GM23338 (cell line): ENCODE measurements around the gene REXO5.

Source experiments
- CREB1 ChIP-seq: fragments of 250-450 bp; sonication (Bioruptor Pico); IDR thresholded peaks from 2 replicates; pipeline ENCODE4 v1.5.0; 2020; ENCODE audit warnings: low read depth, mild to moderate bottlenecking, moderate library complexity
- EZH2 ChIP-seq: fragments of 200-600 bp; sonication (generic); IDR thresholded peaks from one replicate; pipeline ENCODE4 v1.8.0; 2017; ENCODE audit warnings: antibody characterized with exemption, mild to moderate bottlenecking, low read depth; ENCODE audit not compliant: unreplicated experiment
- EZH2phosphoT487 ChIP-seq: fragments of 200-600 bp; sonication (generic); IDR thresholded peaks from one replicate; pipeline ENCODE4 v1.8.1; 2018; ENCODE audit warnings: antibody characterized with exemption; ENCODE audit not compliant: unreplicated experiment
- NANOG ChIP-seq: IDR thresholded peaks from 2 replicates; pipeline ENCODE4 v1.6.1; 2016; ENCODE audit warnings: antibody characterized with exemption, borderline replicate concordance
- POLR2AphosphoS5 ChIP-seq: IDR thresholded peaks from 2 replicates; pipeline ENCODE4 v1.6.1; 2016; ENCODE audit warnings: antibody characterized with exemption, low read depth
- STAT1 ChIP-seq: IDR thresholded peaks from one replicate; pipeline ENCODE4 v1.6.1; 2016; ENCODE audit warnings: antibody characterized with exemption; ENCODE audit not compliant: unreplicated experiment
- ZNF114 ChIP-seq: fragments of 250-450 bp; sonication (Bioruptor Pico); IDR thresholded peaks from 2 replicates; pipeline ENCODE4 v1.5.0; 2020; ENCODE audit warnings: mild to moderate bottlenecking, moderate library complexity
- ZNF331 ChIP-seq: fragments of 250-450 bp; sonication (Bioruptor Pico); IDR thresholded peaks from 2 replicates; pipeline ENCODE4 v1.5.0; 2020; ENCODE audit warnings: low read depth, mild to moderate bottlenecking, moderate library complexity
- TF ChIP-seq, protein P1 (sequence below), 2 experiments: fragments of 200-600 bp in 1 of 2; sonication (generic) in 1 of 2; conservative IDR thresholded peaks; 2 replicates each; pipeline versions ENCODE4 v1.5.1 to v1.6.1; 2016 to 2017; ENCODE audit warnings: antibody characterized with exemption in 2 of 2, low read depth in 2 of 2, mild to moderate bottlenecking in 2 of 2, moderate library complexity in 1 of 2
- TF ChIP-seq, protein P2 (sequence below): IDR thresholded peaks from 2 replicates; pipeline ENCODE4 v1.6.1; 2016; ENCODE audit warnings: antibody characterized with exemption
- TF ChIP-seq, protein P3 (sequence below): IDR thresholded peaks from one replicate; pipeline ENCODE4 v1.6.1; 2018; ENCODE audit warnings: antibody characterized with exemption; ENCODE audit not compliant: unreplicated experiment

DNA sequence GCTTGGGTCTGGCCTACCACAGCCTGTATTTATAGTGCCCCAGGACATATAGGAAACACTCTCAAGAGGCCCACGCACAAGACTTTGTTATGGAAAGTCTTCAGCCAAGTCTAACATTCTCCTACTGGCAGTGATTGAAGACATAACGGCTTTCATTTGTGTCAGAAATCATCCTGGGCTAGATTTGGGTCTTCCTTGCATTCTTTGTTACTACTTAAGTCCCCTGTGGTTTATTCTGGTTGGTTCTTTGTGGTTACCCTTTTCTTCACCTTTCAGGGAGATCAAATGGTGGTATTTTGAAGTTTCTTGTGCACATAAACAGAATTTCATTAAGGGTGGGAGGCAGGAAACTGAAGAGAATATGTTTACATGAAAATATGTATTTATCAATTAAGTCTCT, 37.7 kb downstream of the REXO5 start:
- TF ChIP-seq, protein P1, sequence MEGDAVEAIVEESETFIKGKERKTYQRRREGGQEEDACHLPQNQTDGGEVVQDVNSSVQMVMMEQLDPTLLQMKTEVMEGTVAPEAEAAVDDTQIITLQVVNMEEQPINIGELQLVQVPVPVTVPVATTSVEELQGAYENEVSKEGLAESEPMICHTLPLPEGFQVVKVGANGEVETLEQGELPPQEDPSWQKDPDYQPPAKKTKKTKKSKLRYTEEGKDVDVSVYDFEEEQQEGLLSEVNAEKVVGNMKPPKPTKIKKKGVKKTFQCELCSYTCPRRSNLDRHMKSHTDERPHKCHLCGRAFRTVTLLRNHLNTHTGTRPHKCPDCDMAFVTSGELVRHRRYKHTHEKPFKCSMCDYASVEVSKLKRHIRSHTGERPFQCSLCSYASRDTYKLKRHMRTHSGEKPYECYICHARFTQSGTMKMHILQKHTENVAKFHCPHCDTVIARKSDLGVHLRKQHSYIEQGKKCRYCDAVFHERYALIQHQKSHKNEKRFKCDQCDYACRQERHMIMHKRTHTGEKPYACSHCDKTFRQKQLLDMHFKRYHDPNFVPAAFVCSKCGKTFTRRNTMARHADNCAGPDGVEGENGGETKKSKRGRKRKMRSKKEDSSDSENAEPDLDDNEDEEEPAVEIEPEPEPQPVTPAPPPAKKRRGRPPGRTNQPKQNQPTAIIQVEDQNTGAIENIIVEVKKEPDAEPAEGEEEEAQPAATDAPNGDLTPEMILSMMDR (conservative IDR thresholded peaks at IDR 0.05; ENCODE audit: low read depth in 2 of 2): no peak
- no peak for TF ChIP-seq POLR2AphosphoS5
- TF ChIP-seq EZH2: no peak
- TF ChIP-seq STAT1: no peak
- no peak for TF ChIP-seq EZH2phosphoT487
- TF ChIP-seq, protein P2, sequence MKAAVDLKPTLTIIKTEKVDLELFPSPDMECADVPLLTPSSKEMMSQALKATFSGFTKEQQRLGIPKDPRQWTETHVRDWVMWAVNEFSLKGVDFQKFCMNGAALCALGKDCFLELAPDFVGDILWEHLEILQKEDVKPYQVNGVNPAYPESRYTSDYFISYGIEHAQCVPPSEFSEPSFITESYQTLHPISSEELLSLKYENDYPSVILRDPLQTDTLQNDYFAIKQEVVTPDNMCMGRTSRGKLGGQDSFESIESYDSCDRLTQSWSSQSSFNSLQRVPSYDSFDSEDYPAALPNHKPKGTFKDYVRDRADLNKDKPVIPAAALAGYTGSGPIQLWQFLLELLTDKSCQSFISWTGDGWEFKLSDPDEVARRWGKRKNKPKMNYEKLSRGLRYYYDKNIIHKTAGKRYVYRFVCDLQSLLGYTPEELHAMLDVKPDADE: no peak
- TF ChIP-seq, protein P3, sequence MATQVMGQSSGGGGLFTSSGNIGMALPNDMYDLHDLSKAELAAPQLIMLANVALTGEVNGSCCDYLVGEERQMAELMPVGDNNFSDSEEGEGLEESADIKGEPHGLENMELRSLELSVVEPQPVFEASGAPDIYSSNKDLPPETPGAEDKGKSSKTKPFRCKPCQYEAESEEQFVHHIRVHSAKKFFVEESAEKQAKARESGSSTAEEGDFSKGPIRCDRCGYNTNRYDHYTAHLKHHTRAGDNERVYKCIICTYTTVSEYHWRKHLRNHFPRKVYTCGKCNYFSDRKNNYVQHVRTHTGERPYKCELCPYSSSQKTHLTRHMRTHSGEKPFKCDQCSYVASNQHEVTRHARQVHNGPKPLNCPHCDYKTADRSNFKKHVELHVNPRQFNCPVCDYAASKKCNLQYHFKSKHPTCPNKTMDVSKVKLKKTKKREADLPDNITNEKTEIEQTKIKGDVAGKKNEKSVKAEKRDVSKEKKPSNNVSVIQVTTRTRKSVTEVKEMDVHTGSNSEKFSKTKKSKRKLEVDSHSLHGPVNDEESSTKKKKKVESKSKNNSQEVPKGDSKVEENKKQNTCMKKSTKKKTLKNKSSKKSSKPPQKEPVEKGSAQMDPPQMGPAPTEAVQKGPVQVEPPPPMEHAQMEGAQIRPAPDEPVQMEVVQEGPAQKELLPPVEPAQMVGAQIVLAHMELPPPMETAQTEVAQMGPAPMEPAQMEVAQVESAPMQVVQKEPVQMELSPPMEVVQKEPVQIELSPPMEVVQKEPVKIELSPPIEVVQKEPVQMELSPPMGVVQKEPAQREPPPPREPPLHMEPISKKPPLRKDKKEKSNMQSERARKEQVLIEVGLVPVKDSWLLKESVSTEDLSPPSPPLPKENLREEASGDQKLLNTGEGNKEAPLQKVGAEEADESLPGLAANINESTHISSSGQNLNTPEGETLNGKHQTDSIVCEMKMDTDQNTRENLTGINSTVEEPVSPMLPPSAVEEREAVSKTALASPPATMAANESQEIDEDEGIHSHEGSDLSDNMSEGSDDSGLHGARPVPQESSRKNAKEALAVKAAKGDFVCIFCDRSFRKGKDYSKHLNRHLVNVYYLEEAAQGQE: no peak
- TF ChIP-seq ZNF331 (CRISPR knock-in tag): no peak
- TF ChIP-seq ZNF114: no peak
- TF ChIP-seq CREB1: no peak
- no peak for TF ChIP-seq NANOG
